Panc1 (cell line): Measurements from ENCODE around the gene CLNK. TPM values are rescaled to one million over a fixed set of nuclear protein-coding genes. Genes with fewer than 3 reads are reported as not detected.

Experiments used
- ATAC-seq: fragments of 200-7000 bp; cut with Tn5 transposase; 2 replicates; pipeline ENCODE4 v1.9.1; 2020; ENCODE audit warnings: mild to moderate bottlenecking, moderate library complexity
- BruUV-seq: library from RNA; stranded (reverse); fragments of 400-500 nt; replicated peaks from 2 replicates; lab custom pipeline; 2021; lab: Mats Ljungman, UMichigan
- CTCF ChIA-PET: fragments of 300-600 bp; sonication (Branson Sonifier 250); formaldehyde crosslinking; loops from one replicate; lab custom pipeline; 2022; ENCODE audit warnings: antibody characterized with exemption; lab: Charles Lee
- POLR2A ChIA-PET: fragments of 300-600 bp; sonication (Branson Sonifier 250); formaldehyde crosslinking; loops from one replicate; lab custom pipeline; 2022; ENCODE audit warnings: antibody characterized with exemption; lab: Charles Lee
- DNase-seq: peaks from one replicate; pipeline ENCODE4 v3.0.0-alpha.2; 2010; ENCODE audit warnings: low read depth, low spot score
- H3K27ac ChIP-seq: 2 replicates; pipeline ENCODE4 v1.5.1; 2011; ENCODE audit warnings: mild to moderate bottlenecking, low read length, inconsistent platforms
- H3K27me3 ChIP-seq: fragments of 200-500 bp; sonication (Bioruptor generic); 2 replicates; pipeline ENCODE4 v1.6.0; 2014; ENCODE audit warnings: low read length, inconsistent platforms; ENCODE audit not compliant: control insufficient read depth, insufficient read depth
- H3K36me3 ChIP-seq: fragments of 200-500 bp; sonication (Bioruptor generic); 2 replicates; pipeline ENCODE4 v1.5.1; 2014; ENCODE audit warnings: inconsistent platforms, mild to moderate bottlenecking, low read length, moderate library complexity; ENCODE audit not compliant: control insufficient read depth, insufficient read depth
- H3K4me1 ChIP-seq: 2 replicates; pipeline ENCODE4 v1.5.1; 2011; ENCODE audit warnings: inconsistent platforms, mild to moderate bottlenecking, low read length, moderate library complexity; ENCODE audit not compliant: control insufficient read depth, insufficient read depth
- H3K4me3 ChIP-seq, 2 experiments: 2 replicates each; pipeline ENCODE4 v1.5.1; 2011 to 2012; ENCODE audit warnings: low read depth in 2 of 2, low read length in 2 of 2, mild to moderate bottlenecking in 2 of 2, inconsistent platforms in 1 of 2, moderate library complexity in 1 of 2
- H3K9me3 ChIP-seq: fragments of 200-500 bp; sonication (Bioruptor generic); 2 replicates; pipeline ENCODE4 v1.5.1; 2014; ENCODE audit warnings: low read depth, mild to moderate bottlenecking, inconsistent platforms, low read length, moderate library complexity; ENCODE audit not compliant: control insufficient read depth, insufficient read depth
- POLR2AphosphoS5 ChIP-seq: IDR thresholded peaks from 2 replicates; pipeline ENCODE4 v1.6.1; 2012; ENCODE audit warnings: mild to moderate bottlenecking, low read depth, low read length, moderate library complexity
- SIN3A ChIP-seq: IDR thresholded peaks from 2 replicates; pipeline ENCODE4 v1.6.1; 2012; ENCODE audit warnings: low read depth, mild to moderate bottlenecking, low read length, moderate library complexity, borderline replicate concordance; ENCODE audit not compliant: insufficient read depth
- TCF7L2 ChIP-seq: IDR thresholded peaks from 2 replicates; pipeline ENCODE4 v1.6.1; 2011; ENCODE audit warnings: mild to moderate bottlenecking, low read depth, low read length, inconsistent platforms
- in situ Hi-C: cut with HindIII; loops from 2 replicates; pipeline ENCODE4 v1.10.0; 2016; ENCODE audit warnings: low sequenced_read_pairs, low pct_unique_long_range_greater_than_20kb
- intact Hi-C: fragments of 100-400 bp; cut with micrococcal nuclease; formaldehyde crosslinking; loops from one replicate; pipeline ENCODE4 v1.10.0; 2022; ENCODE audit not compliant: unreplicated experiment
- total RNA-seq: library from RNA; stranded (reverse); gene quantifications from one replicate; pipeline ENCODE4 v1.2.1, GENCODE V29; 2021; ENCODE audit not compliant: unreplicated experiment
- TF ChIP-seq, protein P1 (sequence below), 2 experiments: IDR thresholded peaks; 2 replicates each; pipeline ENCODE4 v1.6.1; 2011 to 2012; ENCODE audit warnings: low read depth in 2 of 2, control low read depth in 1 of 2, low read length in 1 of 2, mild to moderate bottlenecking in 1 of 2, moderate library complexity in 1 of 2; ENCODE audit not compliant: insufficient read depth in 1 of 2
- TF ChIP-seq, protein P2 (sequence below): fragments of 450-650 bp; IDR thresholded peaks from 2 replicates; pipeline ENCODE4 v1.5.1; 2017; ENCODE audit warnings: mild to moderate bottlenecking

CLNK gene
- total RNA-seq, 1 experiment from 2014 or later = not detected

DNA sequence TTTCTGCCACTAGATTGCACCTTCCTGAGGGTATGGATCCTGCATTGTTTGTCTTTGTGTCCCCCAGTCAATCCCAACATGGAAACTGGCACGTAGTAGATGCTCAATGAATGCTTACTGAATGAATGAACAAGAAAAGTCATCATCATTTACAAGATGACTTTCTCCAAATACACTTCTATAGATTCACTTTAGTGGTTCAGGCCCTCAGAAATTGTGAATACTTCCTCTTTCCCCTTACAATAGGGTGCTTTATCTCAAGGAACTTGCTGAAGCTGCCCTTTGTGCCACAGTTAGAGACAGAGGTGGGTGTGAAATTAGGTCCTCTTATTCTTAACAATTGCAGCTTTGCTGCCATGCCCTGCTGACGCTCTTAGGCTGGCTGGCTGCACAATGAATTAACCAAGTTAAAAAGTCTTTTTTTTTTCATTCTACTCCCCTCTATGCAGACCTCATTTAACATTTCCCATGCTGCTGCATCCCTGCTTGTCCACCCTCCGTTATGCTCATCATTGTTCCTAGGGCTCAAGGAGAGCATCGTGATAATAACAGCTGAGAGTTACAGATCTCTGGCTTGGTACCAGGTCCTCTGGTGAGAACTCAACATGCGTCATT is 119.3 kb downstream of the CLNK start:
- ATAC-seq (no peak), DNase-seq (no peak)
- Histone ChIP-seq H3K27me3 (no peaks in the 10 kb centered on the region), H3K4me1 (no peaks in the 10 kb centered on the region), H3K27ac (no peak overlapping the region), H3K36me3 (no peaks in the 10 kb centered on the region), H3K9me3 (no peaks in the 10 kb centered on the region), H3K4me3 (no peak overlapping the region)
- BruUV-seq = no TSS peak
- intact Hi-C loops = no loop called here
- TF ChIP-seq, protein P1, sequence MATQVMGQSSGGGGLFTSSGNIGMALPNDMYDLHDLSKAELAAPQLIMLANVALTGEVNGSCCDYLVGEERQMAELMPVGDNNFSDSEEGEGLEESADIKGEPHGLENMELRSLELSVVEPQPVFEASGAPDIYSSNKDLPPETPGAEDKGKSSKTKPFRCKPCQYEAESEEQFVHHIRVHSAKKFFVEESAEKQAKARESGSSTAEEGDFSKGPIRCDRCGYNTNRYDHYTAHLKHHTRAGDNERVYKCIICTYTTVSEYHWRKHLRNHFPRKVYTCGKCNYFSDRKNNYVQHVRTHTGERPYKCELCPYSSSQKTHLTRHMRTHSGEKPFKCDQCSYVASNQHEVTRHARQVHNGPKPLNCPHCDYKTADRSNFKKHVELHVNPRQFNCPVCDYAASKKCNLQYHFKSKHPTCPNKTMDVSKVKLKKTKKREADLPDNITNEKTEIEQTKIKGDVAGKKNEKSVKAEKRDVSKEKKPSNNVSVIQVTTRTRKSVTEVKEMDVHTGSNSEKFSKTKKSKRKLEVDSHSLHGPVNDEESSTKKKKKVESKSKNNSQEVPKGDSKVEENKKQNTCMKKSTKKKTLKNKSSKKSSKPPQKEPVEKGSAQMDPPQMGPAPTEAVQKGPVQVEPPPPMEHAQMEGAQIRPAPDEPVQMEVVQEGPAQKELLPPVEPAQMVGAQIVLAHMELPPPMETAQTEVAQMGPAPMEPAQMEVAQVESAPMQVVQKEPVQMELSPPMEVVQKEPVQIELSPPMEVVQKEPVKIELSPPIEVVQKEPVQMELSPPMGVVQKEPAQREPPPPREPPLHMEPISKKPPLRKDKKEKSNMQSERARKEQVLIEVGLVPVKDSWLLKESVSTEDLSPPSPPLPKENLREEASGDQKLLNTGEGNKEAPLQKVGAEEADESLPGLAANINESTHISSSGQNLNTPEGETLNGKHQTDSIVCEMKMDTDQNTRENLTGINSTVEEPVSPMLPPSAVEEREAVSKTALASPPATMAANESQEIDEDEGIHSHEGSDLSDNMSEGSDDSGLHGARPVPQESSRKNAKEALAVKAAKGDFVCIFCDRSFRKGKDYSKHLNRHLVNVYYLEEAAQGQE (IDR thresholded peaks at IDR 0.05; ENCODE audit: insufficient read depth in 1 of 2, low read depth in 2 of 2, low read length in 1 of 2) = no peak
- TF ChIP-seq TCF7L2 (no peak), POLR2AphosphoS5 (no peak), SIN3A (no peak)
- TF ChIP-seq, protein P2, sequence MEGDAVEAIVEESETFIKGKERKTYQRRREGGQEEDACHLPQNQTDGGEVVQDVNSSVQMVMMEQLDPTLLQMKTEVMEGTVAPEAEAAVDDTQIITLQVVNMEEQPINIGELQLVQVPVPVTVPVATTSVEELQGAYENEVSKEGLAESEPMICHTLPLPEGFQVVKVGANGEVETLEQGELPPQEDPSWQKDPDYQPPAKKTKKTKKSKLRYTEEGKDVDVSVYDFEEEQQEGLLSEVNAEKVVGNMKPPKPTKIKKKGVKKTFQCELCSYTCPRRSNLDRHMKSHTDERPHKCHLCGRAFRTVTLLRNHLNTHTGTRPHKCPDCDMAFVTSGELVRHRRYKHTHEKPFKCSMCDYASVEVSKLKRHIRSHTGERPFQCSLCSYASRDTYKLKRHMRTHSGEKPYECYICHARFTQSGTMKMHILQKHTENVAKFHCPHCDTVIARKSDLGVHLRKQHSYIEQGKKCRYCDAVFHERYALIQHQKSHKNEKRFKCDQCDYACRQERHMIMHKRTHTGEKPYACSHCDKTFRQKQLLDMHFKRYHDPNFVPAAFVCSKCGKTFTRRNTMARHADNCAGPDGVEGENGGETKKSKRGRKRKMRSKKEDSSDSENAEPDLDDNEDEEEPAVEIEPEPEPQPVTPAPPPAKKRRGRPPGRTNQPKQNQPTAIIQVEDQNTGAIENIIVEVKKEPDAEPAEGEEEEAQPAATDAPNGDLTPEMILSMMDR = no peak
- ChIA-PET CTCF (no interaction called here), POLR2A (no interaction called here)
- in situ Hi-C loops = no loop called here

DNA sequence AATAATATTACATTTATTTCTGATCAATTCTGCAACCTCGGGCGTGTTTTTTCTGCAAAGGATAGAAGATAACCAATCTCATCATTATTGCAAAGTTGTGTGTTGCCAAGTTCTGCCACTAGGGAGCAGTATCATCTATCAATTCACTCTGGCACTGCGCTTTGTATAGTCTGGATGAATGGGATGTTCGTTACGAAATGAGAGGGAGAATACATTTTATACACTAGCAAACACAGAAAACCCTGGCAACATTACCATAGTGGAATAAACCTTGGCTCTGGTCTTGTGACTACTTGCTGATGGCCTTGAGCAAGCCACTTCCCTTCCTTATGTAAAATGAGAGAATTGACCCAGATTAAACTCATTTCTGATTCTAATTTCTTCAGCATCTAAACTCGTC is 129.9 kb downstream of the CLNK start:
- DNase-seq (peak; percentile 42), ATAC-seq (peak; percentile 69)
- Histone ChIP-seq H3K36me3 (no peaks in the 10 kb centered on the region), H3K9me3 (no peaks in the 10 kb centered on the region), H3K4me3 (no peak overlapping the region), H3K27ac (no peak overlapping the region), H3K27me3 (no peaks in the 10 kb centered on the region; the same call in none of the 2 replicates), H3K4me1 (no peaks in the 10 kb centered on the region)
- in situ Hi-C loops = no loop called here
- ChIA-PET CTCF (no interaction called here), POLR2A (no interaction called here)
- TF ChIP-seq POLR2AphosphoS5 (no peak), SIN3A (no peak)
- TF ChIP-seq, protein P2 = peak; percentile 73
- no TSS peak for BruUV-seq
- intact Hi-C loops = no loop called here
